Measurements from ENCODE around the gene TRAPPC12.

- TF ChIP-seq GATA3 (IDR thresholded peaks at IDR 0.05; ENCODE audit: low read depth, low read length) (no peak), GATA2 (IDR thresholded peaks at IDR 0.05; ENCODE audit: low read depth, low read length) (no peak)
Measured at GRCh38 chr2:3426615-3427014, 47.1 kb downstream of the TRAPPC12 start.

Measured in SH-SY5Y (cell line).